ENCODE data around the gene CTDNEP1.

Gene CTDNEP1

DNA sequence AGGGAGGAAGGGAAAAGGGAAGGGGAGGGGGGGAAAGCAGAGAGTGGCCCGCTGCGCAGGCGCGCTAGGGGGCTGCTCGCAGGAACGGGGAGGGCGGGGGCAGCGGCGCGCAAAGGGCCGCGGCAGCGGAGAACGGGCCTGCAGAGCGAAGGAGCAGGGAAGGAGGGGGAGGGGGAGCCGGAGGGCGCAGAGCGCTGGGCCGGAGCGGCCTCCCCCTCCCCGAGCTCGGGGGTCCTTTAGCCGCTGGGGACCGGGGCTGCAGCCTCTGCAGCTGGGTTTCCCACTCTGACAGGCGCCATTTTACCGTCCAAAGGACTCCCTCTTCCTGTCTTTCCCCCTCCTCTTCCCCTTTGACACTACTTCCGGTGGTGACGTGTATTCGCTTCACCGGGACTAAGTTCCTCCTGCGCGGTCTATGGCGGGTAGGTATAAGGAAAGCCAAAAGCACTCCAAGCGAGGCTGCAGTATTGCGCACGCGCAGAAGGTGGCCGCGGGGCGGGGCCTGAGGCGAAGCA is at the start of gene CTDNEP1:
Gene CTDNEP1, minus strand, starts transcription at position 74 of the 515 bp plus-strand sequence. CDS start 438 bp downstream, outside the sequence.
- peak; percentile 98 for DNase-seq (ENCODE audit: low spot score)

DNA sequence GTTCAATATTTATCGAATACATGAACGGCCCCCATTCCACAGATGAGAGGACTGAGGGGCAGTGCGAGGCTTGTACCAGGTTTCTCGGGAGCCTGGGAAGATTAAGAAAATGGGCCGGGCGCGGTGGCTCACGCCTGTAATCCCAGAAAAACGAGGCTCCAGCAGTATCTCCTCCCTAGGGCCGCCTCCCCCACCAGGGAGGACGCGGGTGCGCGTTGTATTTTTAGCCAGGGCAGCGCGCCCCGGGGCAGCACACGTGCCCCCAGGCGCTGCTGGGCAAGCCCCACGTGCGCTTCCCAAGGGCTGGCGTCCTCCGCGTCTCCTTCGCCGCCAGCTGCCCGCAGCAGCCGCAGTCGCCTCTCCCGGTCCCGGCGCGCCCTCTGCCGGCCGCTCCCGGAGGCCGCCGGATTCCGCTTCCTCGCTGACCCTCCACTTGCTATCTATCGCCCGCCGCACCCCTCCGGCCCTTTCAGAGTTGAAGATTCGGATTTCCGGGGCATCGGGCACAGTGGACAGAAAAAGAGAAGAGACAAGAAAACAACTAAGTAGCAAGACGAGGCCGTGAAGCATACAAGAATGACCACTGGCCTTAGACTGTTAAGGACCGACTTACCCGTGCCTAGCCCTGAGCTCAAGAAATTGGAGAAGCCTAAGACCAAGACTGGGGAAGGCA is 44.8 kb upstream of the CTDNEP1 start:
- peak; percentile 61 for DNase-seq (ENCODE audit: low spot score)

- DNase-seq (ENCODE audit: low spot score) = no peak
Measured at GRCh38 chr17:7295230-7296180, 44.0 kb upstream of the CTDNEP1 start.

- DNase-seq (ENCODE audit: low spot score) = peak; percentile 81
Measured at GRCh38 chr17:7294614-7295153, 43.1 kb upstream of the CTDNEP1 start, which contains the start of gene YBX2. Gene YBX2 (minus strand): TSS chr17:7294639. CDS start chr17:7294500, 139 bp downstream.

GRCh38 chr17:7293816-7294613 is 42.5 kb upstream of the CTDNEP1 start:
- no peak for DNase-seq (ENCODE audit: low spot score)

GRCh38 chr17:7293159-7293558 is 41.6 kb upstream of the CTDNEP1 start:
- DNase-seq (ENCODE audit: low spot score) = no peak

- no peak for DNase-seq (ENCODE audit: low spot score)
Measured at GRCh38 chr17:7292729-7293128, 41.2 kb upstream of the CTDNEP1 start.

DNA sequence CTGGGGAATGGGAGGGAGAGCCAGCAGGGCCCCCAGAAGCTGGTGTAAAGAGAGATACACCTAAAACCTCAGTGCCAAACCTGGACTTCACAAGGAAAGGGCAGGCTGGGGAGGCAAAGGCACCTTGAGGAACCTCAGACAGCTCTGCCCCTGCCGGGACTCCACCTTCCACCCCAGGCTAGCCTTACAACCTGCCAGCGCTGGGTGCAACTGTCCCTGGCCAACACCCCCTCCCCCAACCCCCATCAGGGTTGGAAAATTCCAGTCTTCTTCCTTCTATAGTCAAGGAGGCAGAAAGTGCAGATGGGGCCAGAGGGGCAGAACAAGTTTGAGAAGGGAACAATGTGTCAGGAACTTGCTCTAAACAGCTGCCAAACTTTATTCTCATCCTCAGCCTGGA is 40.7 kb upstream of the CTDNEP1 start:
- DNase-seq (ENCODE audit: low spot score) = no peak

DNA sequence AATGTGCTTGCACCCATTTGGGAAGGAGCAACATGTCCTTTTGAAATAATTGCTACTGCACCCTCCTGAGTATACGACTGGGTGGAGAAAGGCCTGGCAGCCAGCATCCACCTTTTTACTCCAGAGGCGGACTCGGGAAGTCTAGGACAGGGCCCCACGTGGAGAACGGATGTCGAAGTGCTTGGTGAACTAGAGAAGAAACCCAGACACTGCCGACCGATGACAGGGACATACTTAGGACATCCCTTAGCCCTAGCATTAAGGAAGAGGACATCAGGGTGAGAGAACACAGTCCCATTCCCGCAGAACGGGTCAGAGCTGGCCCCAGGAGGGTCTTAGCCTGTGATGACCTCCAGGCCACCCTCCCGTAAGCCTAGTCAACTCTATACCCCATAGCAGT is 39.2 kb upstream of the CTDNEP1 start:
- no peak for DNase-seq (ENCODE audit: low spot score)

DNA sequence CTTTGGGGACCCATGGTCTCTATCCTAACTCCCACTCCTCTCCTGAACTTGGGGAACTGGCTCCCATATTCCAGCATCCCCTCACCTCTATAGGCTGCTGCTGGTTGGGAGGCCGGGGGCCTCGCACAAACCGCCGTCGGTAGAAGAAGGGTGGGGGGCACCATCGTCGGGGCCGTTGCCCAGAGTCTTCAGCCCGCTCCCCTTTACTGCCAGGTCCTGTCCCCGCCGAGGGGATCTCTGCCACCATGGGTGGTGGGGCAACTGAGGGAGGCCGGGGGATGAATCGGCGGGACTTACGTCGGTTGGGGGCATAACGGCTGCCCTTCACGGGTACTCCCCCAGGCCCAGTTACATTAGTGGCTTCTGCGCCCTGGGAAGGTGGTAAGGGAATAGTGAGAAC is 38.6 kb upstream of the CTDNEP1 start:
- no peak for DNase-seq (ENCODE audit: low spot score)

DNA sequence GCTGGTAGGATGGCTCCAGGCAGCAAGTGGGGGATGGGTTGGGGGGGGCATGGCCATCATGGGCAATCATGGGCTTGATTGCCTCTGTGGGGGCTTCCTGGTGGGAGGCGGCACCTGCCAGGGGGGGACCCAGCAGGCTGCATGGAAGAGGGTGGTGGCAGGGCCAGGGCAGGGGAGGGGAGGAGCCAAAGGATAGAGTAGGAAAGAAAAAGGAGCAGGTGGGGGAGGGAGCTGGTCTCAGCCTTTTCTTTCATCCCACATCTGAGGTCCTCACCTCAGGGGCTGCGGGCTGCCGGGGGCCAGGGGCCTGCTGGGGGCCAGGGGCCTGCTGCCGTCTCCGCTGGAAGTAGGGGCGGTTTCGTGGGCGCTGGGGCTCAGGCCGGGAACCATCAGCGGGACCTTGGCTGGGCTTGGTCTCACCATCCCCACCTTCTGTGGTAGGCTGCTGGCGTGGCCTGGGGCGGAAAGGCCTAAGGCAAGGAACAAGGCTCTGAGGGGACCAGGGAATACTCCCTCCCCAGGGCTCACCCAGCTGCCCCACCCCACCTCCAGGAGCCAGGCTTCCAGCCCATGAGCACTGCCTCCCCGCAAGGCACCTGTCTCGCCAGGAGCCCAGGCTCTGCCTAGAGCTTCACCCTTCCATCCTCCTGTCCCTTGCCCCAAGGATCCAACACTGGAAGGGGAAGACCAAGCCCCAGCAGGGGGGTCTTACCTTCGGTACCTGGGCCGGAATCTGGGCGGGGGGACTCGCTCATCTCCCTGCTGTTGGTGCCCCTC is 37.9 kb upstream of the CTDNEP1 start:
- DNase-seq (ENCODE audit: low spot score) = no peak

GRCh38 chr17:7285679-7286078 is 34.1 kb upstream of the CTDNEP1 start:
- no peak for DNase-seq (ENCODE audit: low spot score)

GRCh38 chr17:7284911-7285310 is 33.4 kb upstream of the CTDNEP1 start:
- DNase-seq (ENCODE audit: low spot score) = no peak

GRCh38 chr17:7283471-7284216 is 32.1 kb upstream of the CTDNEP1 start:
- no peak for DNase-seq (ENCODE audit: low spot score)

GRCh38 chr17:7282752-7283321 is 31.3 kb upstream of the CTDNEP1 start:
- peak; percentile 35 for DNase-seq (ENCODE audit: low spot score)

DNA sequence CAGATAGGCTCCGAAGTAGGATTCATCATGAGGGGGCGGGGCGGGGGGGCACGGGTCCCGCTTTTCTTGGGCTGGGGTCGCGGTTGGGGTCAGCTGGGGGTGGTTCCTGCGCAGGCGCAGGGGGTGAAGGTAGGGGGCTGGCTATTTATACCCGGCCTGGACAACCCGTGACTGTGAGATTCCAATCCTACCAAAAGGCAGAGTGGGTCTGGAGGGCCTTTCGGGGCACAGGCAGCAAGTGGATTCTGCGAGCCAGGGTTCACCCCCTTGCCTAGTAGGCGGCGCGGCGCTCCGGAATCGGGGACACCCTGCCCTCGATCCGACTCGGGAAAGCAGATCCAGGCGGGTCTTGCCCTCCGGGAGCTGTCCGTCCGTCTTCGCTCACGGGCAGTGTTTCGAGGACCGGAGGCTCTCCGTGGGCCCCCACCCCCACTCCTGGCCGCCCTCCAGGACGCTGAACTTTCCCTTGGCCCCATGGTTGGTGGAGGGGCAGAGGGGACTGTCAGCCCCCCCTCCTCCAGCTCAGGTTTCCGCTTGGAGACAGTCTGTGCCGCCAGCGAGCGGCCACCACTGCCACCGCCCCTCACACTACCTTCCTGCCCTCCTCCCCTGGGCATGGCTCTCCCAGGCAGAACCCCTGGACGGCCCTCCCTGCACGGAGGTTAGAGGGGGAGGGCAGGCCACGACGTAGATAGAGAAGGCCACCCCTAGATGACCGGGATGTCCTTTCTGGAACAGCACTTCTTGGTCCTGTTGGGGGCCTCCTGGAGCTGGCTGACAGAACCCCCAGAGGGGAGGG is 30.6 kb upstream of the CTDNEP1 start:
- DNase-seq (ENCODE audit: low spot score) = no peak

GRCh38 chr17:7281074-7281952 is 29.8 kb upstream of the CTDNEP1 start, which contains the start of gene SLC2A4:
Gene SLC2A4 (plus strand): TSS chr17:7281718. CDS start chr17:7281935, 217 bp downstream.
- peak; percentile 92 for DNase-seq (ENCODE audit: low spot score)
